Fibroblast of pulmonary artery (primary cell): Measurements from ENCODE around the gene PHTF2.
A peak's percentile ranks its signal among the peaks of the same experiment; 100 is the strongest.

Experiments
- DNase-seq: peaks from one replicate; pipeline ENCODE4 v3.0.0-alpha.2; 2010; ENCODE audit warnings: low read depth
- H3K4me3 ChIP-seq: replicated peaks from 2 replicates; pipeline ENCODE4 v1.5.1; 2011; ENCODE audit warnings: low read depth, mild to moderate bottlenecking, control low read depth, low read length, moderate library complexity
- TF ChIP-seq, protein P1 (sequence below): IDR thresholded peaks from 2 replicates; pipeline ENCODE4 v1.5.1; 2011; ENCODE audit warnings: mild to moderate bottlenecking, control low read depth, low read length, inconsistent platforms; ENCODE audit errors: missing control alignments

The PHTF2 gene

DNA sequence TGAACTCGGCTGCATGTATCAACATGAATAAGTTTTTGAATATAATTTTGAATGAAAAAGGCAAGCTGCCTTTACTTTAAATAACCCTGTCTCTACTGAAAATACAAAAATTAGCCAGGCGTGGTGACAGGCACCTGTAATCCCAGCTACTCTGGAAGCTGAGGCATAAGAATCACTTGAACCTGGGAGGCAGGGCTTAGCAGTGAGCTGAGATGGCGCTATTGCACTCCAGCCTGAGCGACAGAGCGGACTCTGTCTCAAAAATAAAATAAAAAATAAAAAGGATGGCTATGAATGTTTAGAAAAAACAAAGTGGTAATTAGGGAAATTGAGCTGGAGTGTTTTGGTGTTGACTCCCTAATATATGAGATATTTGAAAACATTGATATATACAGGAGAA is 133.3 kb downstream of the PHTF2 start:
- no peak for DNase-seq
- TF ChIP-seq, protein P1, sequence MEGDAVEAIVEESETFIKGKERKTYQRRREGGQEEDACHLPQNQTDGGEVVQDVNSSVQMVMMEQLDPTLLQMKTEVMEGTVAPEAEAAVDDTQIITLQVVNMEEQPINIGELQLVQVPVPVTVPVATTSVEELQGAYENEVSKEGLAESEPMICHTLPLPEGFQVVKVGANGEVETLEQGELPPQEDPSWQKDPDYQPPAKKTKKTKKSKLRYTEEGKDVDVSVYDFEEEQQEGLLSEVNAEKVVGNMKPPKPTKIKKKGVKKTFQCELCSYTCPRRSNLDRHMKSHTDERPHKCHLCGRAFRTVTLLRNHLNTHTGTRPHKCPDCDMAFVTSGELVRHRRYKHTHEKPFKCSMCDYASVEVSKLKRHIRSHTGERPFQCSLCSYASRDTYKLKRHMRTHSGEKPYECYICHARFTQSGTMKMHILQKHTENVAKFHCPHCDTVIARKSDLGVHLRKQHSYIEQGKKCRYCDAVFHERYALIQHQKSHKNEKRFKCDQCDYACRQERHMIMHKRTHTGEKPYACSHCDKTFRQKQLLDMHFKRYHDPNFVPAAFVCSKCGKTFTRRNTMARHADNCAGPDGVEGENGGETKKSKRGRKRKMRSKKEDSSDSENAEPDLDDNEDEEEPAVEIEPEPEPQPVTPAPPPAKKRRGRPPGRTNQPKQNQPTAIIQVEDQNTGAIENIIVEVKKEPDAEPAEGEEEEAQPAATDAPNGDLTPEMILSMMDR: no peak
- H3K4me3 ChIP-seq: no peak overlapping the region

DNA sequence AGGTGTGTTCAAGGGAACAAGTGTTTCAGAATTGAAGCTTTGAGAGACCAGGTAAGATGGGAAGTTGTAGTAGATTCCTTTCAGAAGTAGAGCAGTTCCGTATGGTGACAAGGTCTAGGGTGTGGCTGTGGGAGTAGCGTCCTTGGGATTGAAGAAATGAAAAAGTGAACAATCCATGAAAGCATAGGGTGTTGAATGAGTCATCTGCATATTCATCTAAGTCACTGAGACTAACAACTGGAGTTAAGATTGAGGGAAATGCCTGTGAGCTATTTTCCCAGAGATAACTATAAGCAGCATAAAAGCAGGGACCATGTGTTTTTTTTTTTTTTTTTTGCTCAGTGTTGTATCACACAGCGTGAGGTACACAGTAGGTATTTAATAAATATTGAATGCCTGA is 134.8 kb downstream of the PHTF2 start:
- no peak overlapping the region for H3K4me3 ChIP-seq
- TF ChIP-seq, protein P1: no peak
- DNase-seq: peak; percentile 51

DNA sequence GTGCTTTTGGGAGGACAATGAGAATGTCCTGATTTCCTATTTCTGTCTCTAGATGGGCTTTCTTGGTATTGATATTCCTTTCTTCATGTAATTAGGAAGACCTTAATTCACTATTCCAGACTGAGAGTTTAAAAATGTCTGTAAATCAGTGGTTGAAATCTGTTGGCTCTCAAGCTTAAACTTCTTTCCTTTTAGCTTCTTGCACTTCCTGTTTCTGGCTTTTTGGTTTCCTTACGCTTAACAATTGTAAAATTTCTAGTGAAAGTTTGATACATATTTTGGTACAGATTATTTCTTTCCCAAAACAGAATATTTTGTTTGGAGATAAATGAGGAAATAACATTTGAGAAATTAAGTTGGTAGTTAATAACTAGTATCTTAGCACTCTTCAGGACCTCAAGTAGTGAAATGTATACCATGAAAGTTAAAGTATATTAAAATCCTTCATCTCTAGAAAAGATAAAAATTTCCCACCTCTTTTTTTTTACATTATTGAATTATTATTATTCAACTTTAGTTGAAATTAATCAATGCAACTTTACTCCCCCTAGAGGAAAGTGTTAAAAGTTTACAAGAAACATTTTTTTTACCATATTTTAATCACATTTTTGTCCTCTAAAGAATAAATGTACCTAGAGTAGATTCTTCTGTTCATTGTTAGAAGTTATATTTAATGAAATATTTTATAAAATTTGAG is 137.2 kb downstream of the PHTF2 start:
- TF ChIP-seq, protein P1: peak; percentile 35
- no peak overlapping the region for H3K4me3 ChIP-seq
- peak; percentile 25 for DNase-seq

DNA sequence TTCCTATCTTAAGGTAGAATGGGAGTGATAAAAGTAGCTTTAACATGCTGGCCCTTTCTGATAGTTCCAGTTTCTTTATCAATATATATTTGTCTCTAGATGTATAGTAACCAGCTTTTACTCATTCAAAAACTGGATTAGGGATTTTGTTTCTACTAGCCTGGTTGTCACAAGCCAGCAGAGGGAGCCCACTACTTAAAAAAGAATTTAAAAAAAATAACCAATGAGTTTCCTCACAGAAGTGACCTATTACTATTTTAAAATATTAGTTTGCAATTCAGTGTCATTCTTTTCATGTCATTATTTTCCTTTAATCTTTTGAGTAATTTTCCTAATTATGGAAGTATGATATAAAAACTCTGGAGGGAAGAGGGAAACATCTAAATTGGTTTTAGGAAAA is 142.1 kb downstream of the PHTF2 start:
- TF ChIP-seq, protein P1: peak; percentile 80
- H3K4me3 ChIP-seq: no peak overlapping the region
- DNase-seq: peak; percentile 65

DNA sequence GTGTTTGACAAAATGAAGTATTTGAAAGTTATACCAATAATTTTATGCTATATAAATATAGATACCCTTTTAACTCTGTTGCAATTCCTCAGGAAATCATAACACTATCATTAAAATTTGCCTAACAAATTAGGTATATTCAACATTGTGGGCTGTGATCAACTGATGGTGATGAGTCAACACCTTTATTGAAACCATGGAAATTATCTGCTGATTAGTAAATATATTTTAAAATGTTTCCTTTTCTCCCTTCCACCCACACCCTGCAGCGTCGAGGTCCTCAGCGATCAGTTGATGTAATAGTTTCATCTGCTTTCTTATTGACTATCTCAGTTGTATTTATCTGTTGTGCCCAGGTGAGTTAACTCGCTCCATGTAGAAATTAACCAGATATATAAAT is 143.9 kb downstream of the PHTF2 start:
- no peak overlapping the region for H3K4me3 ChIP-seq
- DNase-seq: no peak
- TF ChIP-seq, protein P1: no peak

DNA sequence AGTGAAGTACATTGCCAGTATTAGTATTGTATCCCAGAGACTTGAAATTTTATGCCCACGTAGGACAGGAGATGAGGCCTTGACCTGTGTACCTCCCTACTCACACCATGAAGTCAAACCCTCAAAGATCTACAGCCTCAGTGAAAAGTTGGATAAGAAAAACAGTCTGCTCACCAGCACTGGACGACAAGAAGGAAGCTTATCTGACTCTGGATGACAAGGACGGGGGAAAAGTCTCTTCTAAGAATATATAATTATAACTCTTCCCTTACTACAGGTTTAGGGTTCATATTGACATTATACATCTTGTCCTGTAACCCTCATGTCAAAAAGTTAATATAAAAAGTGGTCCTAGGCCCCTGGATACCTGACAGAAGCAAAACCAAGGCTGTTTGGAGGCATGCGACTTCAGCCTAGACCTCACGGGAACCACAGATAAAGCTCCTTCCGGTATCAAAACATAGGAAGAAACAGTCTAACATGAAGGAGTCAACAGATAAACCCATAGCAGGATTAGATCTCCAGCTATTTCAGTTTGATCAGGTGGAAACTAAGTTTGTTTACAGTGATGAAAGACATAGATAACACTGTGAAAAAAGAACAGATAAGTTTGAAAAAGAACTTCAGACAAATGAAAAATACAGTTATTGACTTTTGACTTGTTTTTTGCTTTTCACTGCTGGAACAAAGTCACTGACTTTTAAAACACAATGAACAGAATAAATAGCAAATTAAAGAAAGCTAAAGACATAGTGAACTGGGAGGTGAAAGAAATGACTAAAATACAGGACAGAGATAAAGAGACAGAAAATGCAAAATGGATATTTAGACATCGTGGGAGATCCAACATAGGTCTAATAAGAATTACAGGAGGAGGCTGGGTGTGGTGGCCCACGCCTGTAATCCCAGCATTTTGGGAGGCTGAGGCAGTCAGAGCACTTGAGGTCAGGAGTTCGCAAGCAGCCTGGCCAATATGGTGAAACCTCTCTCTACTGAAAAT is 145.9 kb downstream of the PHTF2 start:
- no peak for DNase-seq
- no peak overlapping the region for H3K4me3 ChIP-seq
- TF ChIP-seq, protein P1: no peak
